Endothelial cell of umbilical vein (primary cell): ENCODE results near the gene C11orf24. TPM values are rescaled to one million over a fixed set of nuclear protein-coding genes. Genes with fewer than 3 reads are reported as not detected.
A peak's percentile ranks its signal among the peaks of the same experiment; 100 is the strongest.

Source experiments
- BruUV-seq: library from RNA; stranded (reverse); fragments of 400-500 nt; replicated peaks from 2 replicates; lab custom pipeline; 2021; lab: Mats Ljungman, UMichigan
- CTCF ChIA-PET: fragments of 300-600, 350-600 bp; sonication (Branson Sonifier 250); formaldehyde crosslinking; loops from one replicate; lab custom pipeline; 2021; ENCODE audit warnings: antibody characterized with exemption, inconsistent platforms; lab: Charles Lee
- POLR2A ChIA-PET: fragments of 300-600, 350-600 bp; sonication (Branson Sonifier 250); formaldehyde crosslinking; loops from one replicate; lab custom pipeline; 2021; ENCODE audit warnings: antibody characterized with exemption, inconsistent platforms; lab: Charles Lee
- DNase-seq: peaks from one replicate; pipeline ENCODE4 v3.0.0-alpha.2; 2011; ENCODE audit warnings: low read depth, low spot score
- FAIRE-seq: peaks from 2 replicates; lab custom pipeline; 2011; peaks lifted over from hg19 to GRCh38; lab: Jason Lieb, UNC
- H2AFZ ChIP-seq: 2 replicates; pipeline ENCODE4 v1.6.0; 2012; ENCODE audit warnings: low read depth, low read length, control low read depth, inconsistent platforms
- H3K27ac ChIP-seq: 2 replicates; pipeline ENCODE4 v1.5.1; 2011; ENCODE audit warnings: low read depth, mild to moderate bottlenecking, control low read depth, low read length, moderate library complexity; ENCODE audit not compliant: insufficient read depth
- H3K27me3 ChIP-seq, 2 experiments: 2 replicates each; pipeline versions ENCODE4 v1.6.0 to v1.6.1; 2011; ENCODE audit warnings: low read length in 2 of 2, mixed read lengths in 1 of 2; ENCODE audit not compliant: control insufficient read depth in 2 of 2, insufficient read depth in 2 of 2
- H3K36me3 ChIP-seq, 2 experiments: 2 replicates in 1 of 2; 3 replicates in 1 of 2; pipeline ENCODE4 v1.5.1; 2011; ENCODE audit warnings: low read length in 2 of 2, mild to moderate bottlenecking in 1 of 2, moderate library complexity in 1 of 2; ENCODE audit not compliant: control insufficient read depth in 2 of 2, insufficient read depth in 2 of 2; ENCODE audit errors: extremely low read depth in 1 of 2
- H3K4me1 ChIP-seq: 3 replicates; pipeline ENCODE4 v1.5.1; 2011; ENCODE audit warnings: mild to moderate bottlenecking, low read length; ENCODE audit not compliant: control insufficient read depth, insufficient read depth; ENCODE audit errors: extremely low read depth
- H3K4me2 ChIP-seq: 2 replicates; pipeline ENCODE4 v1.6.1; 2011; ENCODE audit warnings: low read length, control low read depth, mixed read lengths; ENCODE audit not compliant: insufficient read depth
- H3K4me3 ChIP-seq, 3 experiments: fragments of 200-600 bp in 1 of 3; sonication (generic), shearing (Covaris generic) in 1 of 3; replicated peaks in 1 of 3; 2 replicates each; pipeline ENCODE4 v1.5.1; 2011 to 2016; ENCODE audit warnings: control low read depth in 3 of 3, low read length in 3 of 3, mild to moderate bottlenecking in 2 of 3, inconsistent platforms in 1 of 3, low read depth in 1 of 3, moderate library complexity in 1 of 3; ENCODE audit not compliant: insufficient read depth in 1 of 3
- H3K79me2 ChIP-seq: 2 replicates; pipeline ENCODE4 v1.6.0; 2012; ENCODE audit warnings: low read length, inconsistent platforms; ENCODE audit not compliant: control insufficient read depth, insufficient read depth
- H3K9ac ChIP-seq: replicated peaks from 2 replicates; pipeline ENCODE3; 2011; ENCODE audit warnings: low read length, control low read depth; ENCODE audit not compliant: insufficient read depth; ENCODE audit errors: extremely low read depth
- H3K9me1 ChIP-seq: replicated peaks from 3 replicates; pipeline ENCODE4 v1.6.0; 2011; ENCODE audit warnings: mild to moderate bottlenecking, low read length; ENCODE audit not compliant: control insufficient read depth, insufficient read depth; ENCODE audit errors: extremely low read depth
- H3K9me3 ChIP-seq: replicated peaks from 2 replicates; pipeline ENCODE4 v1.5.1; 2012; ENCODE audit warnings: low read length, inconsistent platforms; ENCODE audit not compliant: control insufficient read depth, insufficient read depth
- H4K20me1 ChIP-seq: replicated peaks from 2 replicates; pipeline ENCODE3; 2011; ENCODE audit warnings: mild to moderate bottlenecking, low read length; ENCODE audit not compliant: control insufficient read depth, insufficient read depth; ENCODE audit errors: extremely low read depth
- GATA2 ChIP-seq: IDR thresholded peaks from 2 replicates; pipeline ENCODE4 v1.7.0; 2011; ENCODE audit warnings: low read depth, mild to moderate bottlenecking, moderate library complexity, mixed read lengths, low read length; ENCODE audit not compliant: insufficient read length, insufficient read depth
- MYC ChIP-seq: IDR thresholded peaks from one replicate; pipeline ENCODE4 v1.6.1; 2011; ENCODE audit warnings: mild to moderate bottlenecking, low read depth, low read length
- POLR2A ChIP-seq: IDR thresholded peaks from 2 replicates; pipeline ENCODE4 v1.6.1; 2012; ENCODE audit warnings: low read depth, mild to moderate bottlenecking, control low read depth, low read length
- POLR2AphosphoS5 ChIP-seq: IDR thresholded peaks from 2 replicates; pipeline ENCODE4 v1.6.1; 2012; ENCODE audit warnings: low read depth, mild to moderate bottlenecking, control low read depth, low read length, moderate library complexity; ENCODE audit not compliant: insufficient read depth
- dilution Hi-C: fragments of 300-500 bp; cut with MboI; formaldehyde crosslinking; loops from one replicate; pipeline ENCODE4 v1.15.0; 2019; ENCODE audit warnings: low sequenced_read_pairs; ENCODE audit not compliant: extremely low pct_ligation_motif_present
- intact Hi-C: fragments of 100-400 bp; cut with micrococcal nuclease; formaldehyde crosslinking; loops from one replicate; pipeline ENCODE4 v1.10.0; 2022
- polyA plus RNA-seq, 4 experiments: library from polyadenylated mRNA; depleted of rRNA in 3 of 4; stranded (reverse) in 3 of 4; unstranded in 1 of 4; fragments of >200 nt; gene quantifications; 2 replicates each; pipeline versions ENCODE4 v1.2.1 to v1.2.3, GENCODE V29; 2011 to 2012; ENCODE audit warnings: missing spikeins in 1 of 4
- total RNA-seq: library from RNA; stranded (reverse); gene quantifications from 2 replicates; pipeline ENCODE4 v1.2.3, GENCODE V29; 2021
- TF ChIP-seq, protein P1 (sequence below), 2 donors: IDR thresholded peaks; 1 replicate in 1 of 2; 2 replicates in 1 of 2; pipeline ENCODE4 v1.5.1; 2011; ENCODE audit warnings: low read length in 2 of 2, mild to moderate bottlenecking in 2 of 2, moderate library complexity in 2 of 2, control low read depth in 1 of 2, inconsistent platforms in 1 of 2, low read depth in 1 of 2; ENCODE audit not compliant: insufficient read depth in 1 of 2; ENCODE audit errors: extremely low read depth in 1 of 2
- TF ChIP-seq, protein P2 (sequence below): IDR thresholded peaks from 2 replicates; pipeline ENCODE4 v1.6.1; 2011; ENCODE audit not compliant: insufficient read depth, insufficient read length

The C11orf24 gene
- total and polyA plus RNA-seq, 2 donors (not counting 3 experiments of a cell fraction or from before 2014, with no cell fraction given): 26.4 to 34.1 TPM

DNA sequence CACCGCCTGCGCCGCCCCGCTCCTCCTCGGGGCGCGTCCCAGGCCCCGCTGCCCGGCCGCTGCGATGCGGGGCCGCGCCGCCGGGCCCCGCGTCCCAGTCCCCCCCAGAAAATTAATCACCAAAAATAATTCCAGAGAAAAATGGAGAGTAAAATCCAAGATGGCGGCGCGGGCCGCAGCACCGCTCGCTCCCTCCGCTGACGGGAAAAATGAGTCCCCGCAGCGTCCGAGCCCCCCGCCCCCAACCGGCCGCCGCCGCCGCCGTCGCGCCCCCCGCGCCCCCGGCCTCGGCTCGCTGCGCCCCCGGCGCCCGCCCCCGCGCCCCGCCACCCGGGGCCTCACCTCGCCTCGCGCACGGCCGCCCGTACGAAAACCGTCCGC, 58.6 kb downstream of the C11orf24 start, which contains the start of gene KMT5B:
Gene KMT5B, minus strand, starts transcription at position 162 of the 381 bp plus-strand sequence. CDS start 23,220 bp downstream, outside the sequence.
- Histone ChIP-seq H3K9me3 (no peaks in the 10 kb centered on the region), H3K9me1 (no peaks in the 10 kb centered on the region), H4K20me1 (peaks cover 16% of the 10 kb centered on the region), H3K4me1 (peaks cover 17% of the 10 kb centered on the region), H3K9ac (peak within 1 kb of the TSS; percentile 94), H3K27me3 (peaks cover 0 to 5% of the 10 kb centered on the region in 2 experiments), H3K36me3 (no peaks in the 10 kb centered on the region), H3K4me3 (peak within 1 kb of the TSS; percentile 75 to 91 (median 84)), H2AFZ (peak within 1 kb of the TSS; percentile 86), H3K4me2 (peak within 1 kb of the TSS; percentile 89), H3K27ac (peak within 1 kb of the TSS; percentile 88), H3K79me2 (peaks cover 41% of the 10 kb centered on the region)
- ChIA-PET CTCF (interaction anchor here (4.7 kb wide), 1 partner anchor 84 kb away, joined by 37 read pairs; no protein-coding TSS in a partner anchor), POLR2A (no interaction called here)
- DNase-seq (no peak), FAIRE-seq (no peak)
- TF ChIP-seq POLR2A: no peak
- TF ChIP-seq MYC: peak; percentile 20
- TF ChIP-seq POLR2AphosphoS5: no peak
- TF ChIP-seq, protein P1, sequence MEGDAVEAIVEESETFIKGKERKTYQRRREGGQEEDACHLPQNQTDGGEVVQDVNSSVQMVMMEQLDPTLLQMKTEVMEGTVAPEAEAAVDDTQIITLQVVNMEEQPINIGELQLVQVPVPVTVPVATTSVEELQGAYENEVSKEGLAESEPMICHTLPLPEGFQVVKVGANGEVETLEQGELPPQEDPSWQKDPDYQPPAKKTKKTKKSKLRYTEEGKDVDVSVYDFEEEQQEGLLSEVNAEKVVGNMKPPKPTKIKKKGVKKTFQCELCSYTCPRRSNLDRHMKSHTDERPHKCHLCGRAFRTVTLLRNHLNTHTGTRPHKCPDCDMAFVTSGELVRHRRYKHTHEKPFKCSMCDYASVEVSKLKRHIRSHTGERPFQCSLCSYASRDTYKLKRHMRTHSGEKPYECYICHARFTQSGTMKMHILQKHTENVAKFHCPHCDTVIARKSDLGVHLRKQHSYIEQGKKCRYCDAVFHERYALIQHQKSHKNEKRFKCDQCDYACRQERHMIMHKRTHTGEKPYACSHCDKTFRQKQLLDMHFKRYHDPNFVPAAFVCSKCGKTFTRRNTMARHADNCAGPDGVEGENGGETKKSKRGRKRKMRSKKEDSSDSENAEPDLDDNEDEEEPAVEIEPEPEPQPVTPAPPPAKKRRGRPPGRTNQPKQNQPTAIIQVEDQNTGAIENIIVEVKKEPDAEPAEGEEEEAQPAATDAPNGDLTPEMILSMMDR (IDR thresholded peaks at IDR 0.05; ENCODE audit: extremely low read depth in 1 of 2, insufficient read depth in 1 of 2, low read depth in 1 of 2, low read length in 2 of 2): no peak
- TF ChIP-seq, protein P2, sequence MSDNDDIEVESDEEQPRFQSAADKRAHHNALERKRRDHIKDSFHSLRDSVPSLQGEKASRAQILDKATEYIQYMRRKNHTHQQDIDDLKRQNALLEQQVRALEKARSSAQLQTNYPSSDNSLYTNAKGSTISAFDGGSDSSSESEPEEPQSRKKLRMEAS: no peak
- TF ChIP-seq GATA2: no peak
- intact Hi-C loops: no loop called here
- dilution Hi-C loops: no loop called here
- no TSS peak for BruUV-seq
